ENCODE results near the gene ZBTB7B. TPM values are rescaled to one million over a fixed set of nuclear protein-coding genes. Genes with fewer than 3 reads are reported as not detected.

Gene ZBTB7B
- total and polyA plus RNA-seq, 9 of the 15 experiments (the other 6 are each of a cell fraction or from before 2014, with no cell fraction given) = 0.04 to 46.5 (median 15.2) TPM

GRCh38 chr1:154993572-154994268 is 8.9 kb upstream of the ZBTB7B start, which contains the start of gene LENEP (continued):
- TF ChIP-seq ZBTB40 (IDR thresholded peaks at IDR 0.05) = no peak
- TF ChIP-seq ZBTB40 (CRISPR knock-in tag; IDR thresholded peaks at IDR 0.05) = no peak
- no peak for TF ChIP-seq CHD2 (IDR thresholded peaks at IDR 0.05; ENCODE audit: low read depth, low read length)
- no peak for TF ChIP-seq SNIP1 (IDR thresholded peaks at IDR 0.05; ENCODE audit: low read depth)
- no peak for TF ChIP-seq STAT6 (CRISPR knock-in tag; IDR thresholded peaks at IDR 0.05)
- no peak for TF ChIP-seq ZNF655 (CRISPR knock-in tag; IDR thresholded peaks at IDR 0.05)
- TF ChIP-seq SAFB (IDR thresholded peaks at IDR 0.05; ENCODE audit: borderline replicate concordance, low read depth, low read length) = no peak
- no peak for TF ChIP-seq CTCFL (IDR thresholded peaks at IDR 0.05; ENCODE audit: borderline replicate concordance, insufficient read depth, low read depth, low read length, poor library complexity, severe bottlenecking)
- TF ChIP-seq PCBP1 (IDR thresholded peaks at IDR 0.05; ENCODE audit: low read depth, low read length, poor library complexity, severe bottlenecking) = no peak
- no peak for TF ChIP-seq SRSF7 (optimal IDR thresholded peaks at IDR 0.05; ENCODE audit: low read depth, low read length)
- no peak for TF ChIP-seq MCM7 (IDR thresholded peaks at IDR 0.05)

All from K562 (cell line).